ENCODE results near the gene ZNF546. TPM values are rescaled to one million over a fixed set of nuclear protein-coding genes. Genes with fewer than 3 reads are reported as not detected.

Gene ZNF546
- total RNA-seq, 1 donor from 2014 or later: 6.7 TPM

DNA sequence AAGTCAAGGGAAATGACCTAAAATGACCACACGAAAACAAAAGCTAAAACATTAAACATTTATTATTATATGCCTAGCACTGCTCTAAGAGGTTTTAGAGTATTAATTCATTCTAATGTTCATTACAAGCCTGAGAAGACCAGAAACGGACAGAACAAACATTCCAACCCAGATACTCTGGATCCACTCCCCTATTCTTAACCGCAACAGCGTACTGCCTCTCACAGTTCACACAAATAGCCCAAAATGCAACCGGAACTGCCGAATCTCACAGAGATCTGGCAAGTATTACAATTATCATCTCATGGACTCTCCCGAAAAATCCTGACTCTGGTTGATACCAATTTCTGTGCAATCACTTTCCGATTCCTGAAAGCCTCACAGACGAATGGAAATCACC is 57.8 kb downstream of the ZNF546 start:
- intact Hi-C loops (cut with micrococcal nuclease): loop anchor here (5.0 kb wide), 1 partner anchor 37 kb away; no protein-coding TSS in a partner anchor

- intact Hi-C loops (cut with micrococcal nuclease): loop anchor here (5.0 kb wide), 1 partner anchor 38 kb away; no protein-coding TSS in a partner anchor
Measured at GRCh38 chr19:40055049-40055448, 58.2 kb downstream of the ZNF546 start.

GRCh38 chr19:40055832-40056504 is 59.1 kb downstream of the ZNF546 start, which contains the start of gene ZNF780B:
ZNF780B (minus strand) TSS chr19:40056231; CDS start chr19:40050332, 5,899 bp downstream.
- intact Hi-C loops (cut with micrococcal nuclease): loop anchor here (1.0 to 5.0 kb wide), 4 partner anchors 34 to 85 kb away; partner anchors contain the start of genes PSMC4, ZNF546 and ZNF780A

- intact Hi-C loops (cut with micrococcal nuclease): loop anchor here (1.0 to 5.0 kb wide), 4 partner anchors 34 to 85 kb away; partner anchors contain the start of genes PSMC4, ZNF546 and ZNF780A
Measured at GRCh38 chr19:40056505-40056904, 59.6 kb downstream of the ZNF546 start.

DNA sequence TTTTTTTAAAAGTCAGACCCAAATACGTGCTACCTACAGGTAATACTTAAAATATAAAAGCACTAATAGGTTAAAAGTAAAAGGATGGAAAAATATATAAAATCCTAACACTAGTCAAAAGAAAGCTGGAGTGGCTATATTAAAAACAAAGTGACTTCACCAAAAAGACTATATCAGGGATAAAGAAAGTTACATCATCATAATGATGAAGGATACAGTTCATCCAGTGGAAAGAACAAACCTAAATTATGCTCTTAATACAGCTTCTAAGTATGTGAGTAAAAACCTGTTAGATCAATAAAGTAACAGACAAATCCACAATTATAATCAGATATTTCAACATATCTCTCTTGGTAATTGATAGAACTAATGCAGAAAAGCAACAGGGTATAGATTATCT is 60.3 kb downstream of the ZNF546 start:
- intact Hi-C loops (cut with micrococcal nuclease): loop anchor here (5.0 kb wide), 1 partner anchor 40 kb away; no protein-coding TSS in a partner anchor

GRCh38 chr19:40059624-40060023 is 62.8 kb downstream of the ZNF546 start:
- intact Hi-C loops (cut with micrococcal nuclease): loop anchor here (5.0 kb wide), 1 partner anchor 42 kb away; no protein-coding TSS in a partner anchor

GRCh38 chr19:40070058-40070457 is 73.2 kb downstream of the ZNF546 start:
- intact Hi-C loops (cut with micrococcal nuclease): no loop called here

Other genes with a start within 250 kb of the ZNF546 start
- gene LEUTX, start 218.2 kb upstream of the ZNF546 start, total RNA-seq: not detected in 2 replicates
- 9.1 and 9.8 TPM in 2 replicates for gene DYRK1B, start 162.9 kb upstream of the ZNF546 start, total RNA-seq
- 292 and 309 TPM in 2 replicates for gene FBL, start 150.7 kb upstream of the ZNF546 start, total RNA-seq
- gene FCGBP, start 62.4 kb upstream of the ZNF546 start, total RNA-seq: 18.0 and 21.0 TPM in 2 replicates
- 162 and 163 TPM in 2 replicates for gene PSMC4, start 25.9 kb upstream of the ZNF546 start, total RNA-seq
- gene ZNF780B, start 59.2 kb downstream of the ZNF546 start, total RNA-seq: 36.2 and 45.9 TPM in 2 replicates
- gene ZNF780A, start 93.9 kb downstream of the ZNF546 start, total RNA-seq: 20.9 and 22.0 TPM in 2 replicates
- gene MAP3K10, start 194.4 kb downstream of the ZNF546 start, total RNA-seq: 16.8 and 21.9 TPM in 2 replicates
- not detected in 2 replicates for gene TTC9B, start 221.3 kb downstream of the ZNF546 start, total RNA-seq
- 0.27 and 0.41 TPM in 2 replicates for gene CCNP, start 229.6 kb downstream of the ZNF546 start, total RNA-seq